ENCODE results near the gene CCDC107.
A peak's percentile ranks its signal among the peaks of the same experiment; 100 is the strongest.

DNA sequence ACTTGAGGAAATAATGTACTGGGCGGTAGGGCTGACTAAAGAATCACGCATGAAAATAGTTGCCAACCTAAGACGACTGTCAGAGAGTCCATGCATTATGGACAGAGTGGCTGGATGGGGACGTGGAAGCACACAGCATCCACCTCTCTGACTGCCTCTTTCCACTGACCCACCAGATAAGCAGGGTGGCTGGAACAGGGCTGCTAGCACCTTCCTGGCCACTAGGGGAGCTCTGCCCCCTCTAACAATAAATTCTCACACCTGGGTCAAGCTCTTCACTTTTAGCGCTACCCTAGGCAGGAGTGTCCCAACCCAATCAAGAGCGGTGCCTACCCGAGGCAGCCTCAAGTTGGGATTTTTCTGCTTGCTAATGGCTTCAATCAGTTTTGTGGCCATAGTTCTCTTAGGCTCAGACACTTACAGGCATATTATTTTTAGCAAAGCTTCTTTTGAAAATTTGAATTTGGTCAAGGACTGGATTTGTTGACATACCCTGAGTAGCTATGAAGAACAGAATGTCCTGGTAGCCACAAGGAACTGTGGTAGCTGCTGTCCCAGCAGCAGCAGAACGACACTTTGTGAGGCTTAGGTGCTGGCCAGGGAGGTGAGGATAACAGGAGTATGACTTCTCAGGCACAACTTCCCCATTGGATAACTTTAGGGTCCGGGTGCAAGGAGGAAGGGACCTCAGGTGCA, 38.6 kb downstream of the CCDC107 start:
- peak; percentile 97 for TF ChIP-seq CTCF (conservative IDR thresholded peaks at IDR 0.05; ENCODE audit: low read length)
- no peak for TF ChIP-seq EZH2phosphoT487 (IDR thresholded peaks at IDR 0.05; ENCODE audit: borderline replicate concordance, low read depth, low read length)

Measured in OCI-LY7 (cell line).